NCI-H2107 (cell line): ENCODE data around the gene CDC14A.
"Not testable (repeated sequence)": the region's sequence is repeated elsewhere in the genome, so short reads cannot be mapped to it uniquely, and the experiment has no call there.

ENCODE experiments used
- DNase-seq: peaks from one replicate; lab custom pipeline; 2025; lab: John Stamatoyannopoulos, UW

CDC14A gene

GRCh38 chr1:100404821-100405220 is 52.5 kb downstream of the CDC14A start:
- no peak for DNase-seq

GRCh38 chr1:100405902-100406301 is 53.6 kb downstream of the CDC14A start:
- DNase-seq, result not testable (repeated sequence)

DNA sequence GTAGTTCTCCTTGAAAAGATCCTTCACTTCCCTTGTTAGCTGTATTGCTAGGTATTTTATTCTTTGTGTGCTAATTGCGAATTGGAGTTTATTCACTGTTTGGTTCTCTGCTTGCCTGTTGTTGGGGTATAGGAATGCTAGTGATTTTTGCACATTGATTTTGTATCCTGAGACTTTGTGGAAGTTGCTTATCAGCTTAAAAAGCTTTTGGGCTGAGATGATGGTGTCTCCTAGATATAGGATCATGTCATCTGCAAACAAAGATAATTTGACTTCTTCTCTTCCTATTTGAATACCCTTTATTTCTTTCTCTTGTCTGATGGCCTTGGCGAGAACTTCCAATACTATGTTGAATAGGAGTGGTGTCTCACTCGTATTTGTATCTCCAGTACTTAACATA is 55.1 kb downstream of the CDC14A start:
- DNase-seq, result not testable (repeated sequence)

GRCh38 chr1:100411019-100411418 is 58.7 kb downstream of the CDC14A start:
- DNase-seq, result no peak

DNA sequence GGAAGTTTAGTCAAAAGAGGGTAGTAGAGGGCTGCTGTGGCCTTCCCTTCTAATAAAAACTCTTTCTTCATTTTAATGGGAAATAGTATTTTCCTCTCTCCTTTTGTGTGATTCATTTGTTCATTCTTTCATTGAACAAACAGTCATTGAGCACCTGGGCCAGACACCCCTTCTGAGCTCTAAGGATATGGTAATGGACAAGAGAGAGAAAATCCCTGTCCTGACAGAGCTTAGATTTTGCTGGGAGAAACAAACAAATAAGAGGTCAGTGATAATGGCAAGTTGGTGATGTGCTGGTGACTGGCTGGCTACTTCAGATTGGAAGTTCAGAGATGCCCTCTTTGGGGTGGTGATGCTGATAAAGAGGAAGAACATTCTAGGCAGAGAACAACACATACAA is 59.3 kb downstream of the CDC14A start:
- no peak for DNase-seq

DNA sequence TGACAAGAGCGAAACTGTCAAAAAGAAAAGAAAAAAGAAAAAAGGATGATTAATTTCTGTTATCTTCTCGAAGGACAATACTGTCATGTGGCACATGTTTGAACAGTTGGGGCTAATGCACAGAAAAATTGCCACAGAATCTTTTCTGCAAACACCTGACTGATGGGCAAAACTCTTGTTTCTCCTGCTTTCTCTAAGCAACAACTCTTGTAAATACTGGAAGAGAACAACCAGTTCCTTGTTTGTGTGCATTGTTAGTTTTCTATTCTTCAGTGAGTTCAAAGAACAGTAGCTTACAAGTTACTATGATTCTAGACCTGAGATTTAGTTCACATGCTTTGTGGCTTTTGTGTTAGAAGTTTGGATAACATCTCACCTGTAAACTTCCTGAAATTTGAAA is 60.7 kb downstream of the CDC14A start:
- no peak for DNase-seq

DNA sequence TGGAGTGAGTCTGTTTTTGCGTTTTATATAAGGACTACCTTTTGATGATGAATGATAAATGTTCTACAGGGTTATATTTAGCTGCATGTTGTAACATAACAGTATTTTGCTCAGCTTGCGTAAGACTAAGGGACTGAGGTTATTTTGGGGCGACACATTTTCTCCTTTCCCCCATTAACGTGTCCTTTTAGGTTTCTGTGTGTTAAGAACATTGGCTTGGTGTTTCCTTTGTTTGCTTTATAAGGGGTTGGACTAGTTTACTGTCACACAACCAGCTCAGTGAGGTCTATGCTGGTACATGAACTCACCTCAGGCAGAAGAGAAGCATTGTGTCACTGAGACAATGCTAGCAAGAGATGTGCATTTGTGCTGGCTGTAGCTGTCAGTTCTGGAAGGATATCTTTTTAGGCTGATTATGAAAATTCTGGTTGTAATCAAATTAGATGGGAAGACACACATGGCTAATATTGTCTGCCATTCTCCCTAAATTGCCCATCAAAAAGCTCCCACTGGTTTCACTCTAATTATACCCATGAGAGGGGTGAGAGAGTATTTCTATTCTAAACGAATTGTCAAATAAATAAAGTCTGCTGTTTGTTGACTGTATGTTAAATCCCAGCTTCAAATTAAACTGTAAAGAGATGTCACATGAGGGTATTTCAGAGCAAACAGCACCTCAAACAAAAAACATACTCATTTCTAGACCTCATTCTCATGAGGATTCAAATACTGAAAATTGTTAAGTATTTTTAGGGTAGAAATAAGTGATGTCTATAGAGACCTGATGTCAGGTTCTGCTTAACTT is 62.6 kb downstream of the CDC14A start:
- DNase-seq, result no peak

- DNase-seq, result no peak
Measured at GRCh38 chr1:100415498-100415778, 63.1 kb downstream of the CDC14A start.

GRCh38 chr1:100419072-100419471 is 66.8 kb downstream of the CDC14A start:
- DNase-seq, result no peak

DNA sequence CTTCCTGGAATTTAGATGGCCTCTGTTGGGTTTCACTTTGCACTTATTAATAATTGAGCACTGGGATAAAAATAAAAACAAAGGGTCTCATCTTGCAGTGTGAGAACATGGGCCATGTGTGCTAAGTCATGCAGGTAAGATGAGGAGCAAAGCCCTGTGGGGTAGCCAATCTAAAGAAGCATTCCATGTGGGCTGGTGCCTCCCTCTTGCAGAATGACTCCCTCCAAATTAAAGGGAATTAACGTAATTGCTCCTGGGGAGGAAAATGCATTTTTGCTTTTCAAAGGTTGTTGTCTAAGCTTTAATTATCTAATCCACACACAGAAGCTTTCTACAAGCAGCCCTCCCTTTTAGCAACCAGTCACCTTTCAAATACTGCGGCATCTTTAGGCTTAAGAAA is 69.8 kb downstream of the CDC14A start:
- no peak for DNase-seq

DNA sequence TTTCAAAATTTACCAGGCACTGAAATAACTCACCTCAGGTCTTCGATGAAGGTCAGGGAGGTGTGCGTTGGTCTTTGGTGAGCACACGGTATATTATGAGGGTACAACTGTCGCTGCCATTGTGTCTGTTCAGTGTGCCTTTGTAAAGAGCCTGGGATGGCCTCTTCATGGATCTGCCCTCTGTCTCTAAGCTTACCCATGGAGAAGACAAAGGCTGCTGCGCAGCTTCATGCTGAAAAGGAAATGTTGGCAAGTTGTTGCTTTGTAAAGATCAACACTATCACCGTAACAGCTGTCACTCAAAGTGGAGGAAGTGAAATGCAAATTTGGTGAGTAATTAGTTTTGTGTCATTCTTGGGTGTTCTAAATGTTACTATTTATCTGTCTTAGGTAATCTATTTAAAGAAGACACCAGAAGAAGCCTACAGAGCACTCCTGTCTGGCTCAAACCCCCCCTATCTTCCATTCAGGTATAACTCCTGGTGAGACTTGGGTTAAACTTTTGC is 71.6 kb downstream of the CDC14A start:
- DNase-seq, result no peak

DNA sequence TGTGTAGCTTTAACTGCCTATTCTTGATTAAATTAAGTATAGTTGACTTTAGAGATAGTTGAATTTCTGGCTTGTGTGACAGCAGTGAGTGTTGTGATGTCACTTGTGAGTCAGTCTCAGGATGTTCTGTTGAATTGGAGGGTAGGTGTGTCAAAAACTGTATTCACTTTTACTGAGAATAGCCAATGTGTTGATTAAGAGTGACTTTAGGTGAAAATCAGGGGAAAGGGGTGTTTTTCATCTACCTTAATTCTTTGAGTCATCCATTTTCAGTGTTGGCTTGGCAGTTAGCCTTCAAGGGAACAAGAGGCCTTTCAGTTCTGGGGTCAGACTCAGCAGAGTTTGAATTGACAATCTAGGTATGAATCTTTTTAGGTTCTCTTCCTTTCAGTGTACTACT is 75.9 kb downstream of the CDC14A start:
- no peak for DNase-seq

GRCh38 chr1:100430325-100430756 is 78.0 kb downstream of the CDC14A start:
- DNase-seq, result no peak

- no peak for DNase-seq
Measured at GRCh38 chr1:100431954-100432353, 79.6 kb downstream of the CDC14A start.

- no peak for DNase-seq
Measured at GRCh38 chr1:100433563-100433962, 81.3 kb downstream of the CDC14A start.

GRCh38 chr1:100434831-100435230 is 82.5 kb downstream of the CDC14A start:
- DNase-seq, result no peak

DNA sequence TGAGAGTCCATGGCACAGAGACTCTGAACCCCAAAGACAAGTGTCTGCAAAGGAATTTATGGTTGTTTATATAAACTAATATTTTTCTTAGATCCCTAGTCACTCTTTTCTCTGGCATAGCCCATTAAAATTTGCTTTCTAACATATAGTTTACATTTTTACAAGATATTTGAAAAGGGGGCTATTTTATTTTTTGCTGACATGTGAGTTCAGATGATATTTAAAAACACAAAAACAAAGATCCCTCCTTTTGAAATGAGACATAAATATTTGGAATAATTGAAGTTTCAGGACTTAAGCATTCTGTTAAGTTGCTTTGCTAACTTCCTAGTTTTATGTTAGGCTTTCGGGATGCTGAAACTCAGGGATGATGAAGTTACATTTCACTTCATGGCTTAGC is 86.1 kb downstream of the CDC14A start:
- no peak for DNase-seq

DNA sequence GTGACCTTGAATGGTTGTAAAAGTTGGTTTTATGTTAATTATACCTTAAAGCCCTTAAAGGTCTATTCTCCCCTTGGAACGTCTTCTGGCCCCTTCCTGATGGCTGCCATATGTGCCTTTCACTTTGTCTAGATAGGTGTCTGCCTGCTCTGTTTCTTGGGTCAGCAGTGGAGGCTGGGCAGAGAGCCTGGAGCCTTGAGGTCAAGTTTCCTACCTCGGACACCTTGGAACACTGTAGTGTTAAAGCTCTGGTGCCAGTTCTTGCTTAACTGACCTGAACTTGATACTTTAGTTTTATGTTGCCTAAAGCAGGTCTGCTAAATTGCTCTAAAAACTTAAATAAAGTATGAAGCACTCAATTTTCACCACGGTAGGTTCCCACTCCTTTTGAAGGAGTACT is 86.5 kb downstream of the CDC14A start:
- DNase-seq, result no peak

GRCh38 chr1:100440075-100440809 is 87.9 kb downstream of the CDC14A start:
- no peak for DNase-seq

DNA sequence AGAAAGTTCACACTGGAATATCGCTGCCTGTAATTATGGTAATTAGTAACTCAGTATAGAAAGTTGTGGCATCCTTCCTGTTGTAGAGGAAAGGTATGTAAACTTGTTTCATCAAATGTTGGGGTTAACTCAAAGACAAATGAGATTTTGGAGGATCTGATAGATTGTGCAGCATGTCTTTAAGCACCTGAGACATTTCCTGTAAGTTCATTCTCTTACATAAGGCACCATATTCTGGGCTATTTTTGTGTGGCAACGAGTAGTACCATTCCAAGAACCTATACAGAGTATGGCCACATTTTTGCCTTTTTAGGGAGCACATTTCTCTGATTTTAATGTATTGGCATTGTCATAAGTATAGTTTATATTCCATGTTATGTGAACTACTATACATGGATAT is 88.8 kb downstream of the CDC14A start:
- DNase-seq, result no peak

GRCh38 chr1:100441651-100442050 is 89.3 kb downstream of the CDC14A start:
- no peak for DNase-seq

DNA sequence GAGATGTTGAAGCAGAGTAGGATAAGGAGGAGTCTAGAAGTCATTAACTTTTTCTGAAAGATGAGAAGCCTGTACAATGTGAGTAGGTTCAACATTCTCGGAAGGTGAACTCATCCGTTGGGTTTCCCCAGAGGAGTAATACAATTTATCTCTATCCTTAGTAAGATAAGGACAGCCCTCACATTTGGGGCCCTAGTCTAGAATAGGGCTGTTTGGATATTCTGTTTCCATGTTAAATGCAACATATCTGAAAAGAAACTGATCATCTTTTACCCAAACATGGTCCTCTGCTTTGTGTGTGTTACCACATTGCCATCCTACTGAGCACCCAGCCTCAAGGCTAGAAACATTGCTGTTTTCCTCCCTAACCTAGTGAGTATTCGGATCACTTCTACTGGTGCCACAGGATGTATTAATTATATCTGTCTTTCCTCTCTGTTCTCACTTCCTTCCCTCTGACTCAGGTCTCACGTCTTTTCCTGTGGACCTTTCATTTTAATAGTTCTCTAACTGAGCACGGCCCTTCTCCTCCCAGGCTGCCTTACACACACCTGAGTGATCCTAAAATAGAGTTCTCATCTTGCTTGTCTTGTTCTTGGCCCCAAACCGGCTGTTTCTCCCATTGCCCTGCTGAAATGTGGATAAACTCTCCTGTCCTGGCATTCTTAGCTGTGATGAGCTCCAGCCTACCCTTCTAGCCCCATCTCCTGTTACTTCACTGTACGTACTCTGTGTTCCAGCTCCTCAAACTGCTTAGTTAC is 91.7 kb downstream of the CDC14A start:
- no peak for DNase-seq

DNA sequence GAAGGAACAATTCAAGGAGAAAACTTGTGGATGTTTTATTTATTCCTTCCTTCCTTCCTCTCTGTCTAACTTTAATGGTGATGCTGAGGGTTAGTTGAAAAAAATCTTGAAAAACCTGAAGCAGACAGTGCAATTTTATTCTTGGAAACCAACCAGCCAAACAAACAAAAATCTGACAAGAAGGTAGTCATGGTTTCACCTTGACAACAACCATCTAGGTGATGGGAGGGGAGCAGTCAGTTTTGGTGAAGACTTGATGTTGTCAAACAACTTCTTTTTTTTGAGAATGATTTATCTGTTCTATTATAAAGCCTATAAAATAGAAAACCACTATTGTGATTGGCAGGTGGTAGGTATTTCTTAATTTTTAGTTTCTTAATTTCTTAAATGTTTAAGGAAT is 93.3 kb downstream of the CDC14A start:
- no peak for DNase-seq
